Activated T-cell treated with anti-CD3 and anti-CD28 coated beads for 24 hours (primary cell): ENCODE results near the gene TMCO4.

Source experiments
- DNase-seq: peaks from one replicate; pipeline ENCODE4 v3.0.0-alpha.2; 2020; ENCODE audit warnings: low read depth

TMCO4 gene

DNA sequence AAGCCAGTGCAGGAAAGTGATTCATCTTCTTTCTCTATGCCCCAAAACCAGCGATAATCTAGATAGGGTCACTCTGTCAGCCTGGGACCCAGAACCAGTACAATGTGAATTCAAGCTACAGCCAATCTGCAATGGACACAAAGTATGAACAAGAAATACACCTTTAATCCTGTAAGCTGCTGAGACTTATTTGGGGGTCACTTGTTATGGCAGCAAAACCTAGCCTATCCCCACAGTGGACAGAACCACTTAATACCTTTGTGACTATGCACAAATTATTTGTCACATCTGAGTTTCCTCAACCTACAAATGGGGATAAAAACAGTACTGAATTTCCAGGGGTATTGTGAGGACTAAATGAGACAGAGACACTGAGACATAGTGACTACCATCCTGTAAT lies 50.0 kb downstream of the TMCO4 start:
- DNase-seq, result no peak

DNA sequence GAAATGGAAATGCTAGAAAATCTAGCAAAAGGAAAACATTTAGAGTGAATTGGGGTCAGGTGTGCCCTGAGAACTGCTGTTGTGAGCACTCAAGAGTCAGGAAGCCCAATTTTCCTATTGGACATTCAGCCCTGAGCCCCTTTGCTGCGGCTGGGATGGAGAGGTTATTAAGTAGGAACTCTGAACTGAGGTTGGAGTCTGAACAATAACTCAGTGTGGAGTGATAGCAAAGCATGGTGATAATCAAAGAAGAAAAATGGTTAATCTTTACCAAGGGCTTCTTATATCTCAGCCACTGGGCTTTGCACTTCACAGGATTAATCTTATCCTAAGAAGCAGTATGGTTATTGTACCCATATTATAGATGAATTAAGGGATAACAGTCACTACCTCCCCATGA lies 52.0 kb downstream of the TMCO4 start:
- no peak for DNase-seq

DNA sequence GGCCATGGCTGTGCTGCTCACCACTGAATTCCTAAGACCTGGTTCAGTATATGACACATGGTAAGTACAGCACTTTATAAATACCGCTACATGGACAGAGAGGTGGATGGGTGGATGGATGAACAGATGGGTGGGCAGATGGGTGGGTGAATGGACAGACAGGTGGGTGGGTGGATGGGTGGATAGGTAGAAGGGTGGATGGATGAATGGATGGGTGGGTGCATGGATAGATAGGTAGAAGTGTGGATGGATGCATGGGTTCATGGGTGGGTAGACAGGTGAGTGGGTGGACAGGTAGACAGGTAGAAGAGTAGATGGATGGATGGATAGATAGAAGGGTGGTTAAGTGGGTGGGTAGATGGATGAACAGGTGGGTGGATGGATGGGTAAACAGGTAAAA lies 54.8 kb downstream of the TMCO4 start:
- no peak for DNase-seq

DNA sequence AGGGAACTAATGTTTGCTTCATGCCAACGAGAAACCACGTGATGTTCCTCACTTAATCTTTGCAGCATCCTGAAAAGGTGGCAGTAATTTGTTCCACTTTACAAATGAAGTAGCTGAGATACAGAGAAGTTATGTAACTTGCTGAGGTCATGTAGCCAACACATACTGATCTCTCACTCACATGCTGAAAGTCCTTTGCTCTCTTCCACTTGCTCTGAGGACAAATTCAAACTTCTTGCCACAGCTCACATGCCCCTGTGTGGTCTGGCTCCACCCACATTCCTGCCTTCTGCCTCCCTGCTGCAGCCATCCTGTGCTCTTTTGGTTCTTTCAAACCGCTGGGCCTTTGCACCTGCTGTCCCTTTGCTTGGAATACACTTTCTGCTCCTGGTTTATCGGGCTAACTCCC lies 55.4 kb downstream of the TMCO4 start:
- DNase-seq, result no peak

DNA sequence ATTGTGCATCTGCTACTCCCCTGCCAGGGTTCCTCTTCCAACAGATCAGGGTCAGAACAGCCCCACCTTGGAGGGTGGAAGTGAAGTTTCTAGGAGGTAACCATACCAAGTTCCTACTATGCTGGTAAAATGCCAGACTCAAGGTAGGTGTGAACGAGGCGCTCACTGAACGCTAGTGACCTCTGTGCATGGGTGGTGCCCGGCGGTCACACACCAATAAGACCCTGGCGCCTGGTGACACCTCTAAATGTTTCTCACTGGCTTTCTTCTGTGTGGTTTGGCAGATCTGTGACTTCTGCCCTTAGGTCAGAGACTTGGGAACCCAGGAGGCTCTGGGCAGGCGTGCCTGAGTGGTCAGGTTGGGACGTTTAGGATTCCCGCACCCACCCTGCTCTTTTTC lies 55.9 kb downstream of the TMCO4 start:
- DNase-seq, result no peak

DNA sequence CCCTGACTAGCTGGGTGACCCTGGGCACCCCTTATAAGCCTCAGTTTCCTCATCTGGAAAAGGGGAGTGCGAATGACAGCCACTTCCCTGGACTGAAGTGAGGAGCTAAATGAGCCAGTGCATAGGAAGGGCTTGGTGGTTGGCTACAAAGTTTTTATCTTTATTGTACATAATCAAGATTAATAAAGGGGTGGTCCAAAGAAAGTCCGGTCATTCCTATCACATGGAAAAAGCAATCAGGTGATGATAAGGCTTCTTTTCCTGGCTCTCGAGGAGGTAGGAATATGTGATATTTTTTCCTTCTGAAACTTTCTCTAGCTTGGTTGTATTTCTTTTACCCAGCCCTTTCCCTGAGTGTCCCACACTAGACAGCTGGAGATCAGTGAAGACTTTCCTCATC lies 56.5 kb downstream of the TMCO4 start:
- DNase-seq, result no peak

GRCh38 chr1:19739628-19740027 lies 60.1 kb downstream of the TMCO4 start:
- no peak for DNase-seq

GRCh38 chr1:19738669-19739068 lies 61.0 kb downstream of the TMCO4 start:
- no peak for DNase-seq

DNA sequence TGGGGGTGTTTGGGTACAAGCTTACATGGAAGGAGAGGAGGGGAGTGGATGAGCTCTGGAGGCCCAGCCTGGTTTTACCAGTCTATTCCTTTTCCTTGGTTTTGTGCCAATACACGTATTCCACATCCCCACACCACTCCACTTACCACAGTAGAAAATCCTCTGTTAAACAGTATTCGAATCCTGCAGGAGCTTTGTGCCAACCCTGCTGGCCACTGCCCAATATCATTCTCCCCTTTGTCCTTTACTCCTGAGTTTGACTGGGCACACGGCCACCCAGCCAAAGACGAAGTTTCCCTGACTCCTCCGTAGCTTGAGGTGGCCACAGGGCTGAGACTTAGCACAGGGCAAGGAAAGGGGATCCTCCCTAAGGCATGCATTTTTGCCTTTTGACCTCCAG lies 61.6 kb downstream of the TMCO4 start:
- no peak for DNase-seq

DNA sequence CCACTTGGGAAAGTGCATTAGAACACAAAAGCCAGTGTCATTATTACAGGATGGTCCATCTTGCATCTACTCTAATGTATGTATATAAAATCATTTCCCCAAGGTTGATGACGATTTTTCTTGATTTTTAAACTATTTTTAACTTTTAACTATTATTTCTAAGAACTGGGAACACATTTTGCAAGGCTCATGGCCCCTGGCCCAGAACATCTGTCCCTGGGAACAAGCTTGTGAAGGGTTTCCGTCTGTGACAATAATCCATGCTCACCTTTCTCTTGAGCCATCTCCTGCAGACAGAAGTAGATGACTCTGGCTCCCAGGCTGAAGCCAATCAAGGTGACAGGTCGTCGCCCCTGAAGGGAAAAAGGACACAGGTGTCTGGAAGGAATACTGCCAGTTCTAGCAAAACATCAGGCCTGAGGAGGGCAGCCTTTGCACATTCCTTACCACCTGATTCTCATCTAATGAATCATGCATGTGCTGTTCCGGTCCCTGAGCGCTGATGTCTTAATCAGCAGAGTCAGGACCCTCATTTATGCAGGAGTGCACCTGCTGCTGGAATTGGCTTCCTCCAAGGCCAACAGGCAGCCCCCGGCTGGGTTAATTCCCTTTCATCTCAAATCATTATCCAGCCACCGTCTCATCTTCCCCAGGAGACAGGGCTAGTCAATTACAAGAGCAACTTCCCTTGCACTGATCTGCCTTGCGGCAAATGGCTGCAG lies 62.5 kb downstream of the TMCO4 start:
- no peak for DNase-seq

DNA sequence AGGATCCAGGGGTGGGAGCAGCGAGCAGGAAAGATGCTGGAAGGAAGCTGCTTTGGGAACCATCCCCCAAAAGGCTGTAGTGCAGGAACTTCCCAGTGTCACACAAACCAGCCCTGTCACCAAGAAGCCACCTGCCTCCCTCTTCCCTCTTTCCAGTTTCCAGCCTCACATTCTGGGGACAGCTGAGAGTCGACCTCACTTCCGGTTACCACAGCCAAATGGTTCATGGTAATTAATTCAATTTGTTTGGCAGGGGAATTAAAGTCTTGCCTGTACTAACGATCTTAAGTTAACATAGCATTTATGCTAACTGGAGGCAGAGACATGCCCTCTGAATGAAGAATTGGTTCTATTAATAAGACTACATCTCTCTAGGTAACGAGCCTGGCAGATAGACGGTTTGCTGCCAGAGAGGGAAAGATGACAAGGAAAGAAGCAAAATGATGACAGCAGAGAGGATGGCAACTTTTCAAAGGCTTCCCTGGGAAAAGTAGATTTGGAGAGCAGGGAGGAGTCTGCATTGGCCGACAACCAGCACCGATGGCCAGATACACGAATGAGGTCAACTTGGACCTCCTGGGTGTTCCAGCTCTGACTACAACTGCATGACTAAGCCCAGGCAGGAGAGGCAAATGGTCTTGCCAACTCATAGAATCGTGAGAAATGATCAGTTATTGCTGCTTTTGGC lies 64.1 kb downstream of the TMCO4 start:
- no peak for DNase-seq

DNA sequence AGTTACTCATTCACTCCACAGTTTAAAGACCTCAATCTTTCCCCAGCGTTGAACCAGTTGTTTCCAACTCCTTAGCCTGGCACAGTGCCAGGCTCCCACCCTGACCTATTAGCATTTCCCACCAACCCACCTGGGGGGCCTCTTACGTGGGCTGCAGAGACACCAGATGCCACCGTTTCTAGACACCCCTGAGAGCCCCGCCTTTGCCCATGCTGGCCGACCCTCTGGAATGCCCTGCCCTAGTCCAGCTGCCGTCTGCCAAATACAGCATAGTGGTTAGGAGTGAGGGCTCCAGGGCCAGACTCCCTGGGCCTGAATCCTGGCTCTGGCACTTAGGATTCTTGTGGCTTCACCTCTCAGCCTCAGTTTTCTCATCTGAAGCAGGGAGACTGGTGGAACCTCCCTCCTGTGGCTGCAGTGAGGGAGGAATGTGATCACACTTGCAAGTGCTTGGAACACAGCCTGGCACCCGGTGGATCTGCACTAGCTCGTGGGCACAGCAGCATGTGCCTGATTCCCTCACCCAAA lies 65.2 kb downstream of the TMCO4 start:
- DNase-seq, result no peak

DNA sequence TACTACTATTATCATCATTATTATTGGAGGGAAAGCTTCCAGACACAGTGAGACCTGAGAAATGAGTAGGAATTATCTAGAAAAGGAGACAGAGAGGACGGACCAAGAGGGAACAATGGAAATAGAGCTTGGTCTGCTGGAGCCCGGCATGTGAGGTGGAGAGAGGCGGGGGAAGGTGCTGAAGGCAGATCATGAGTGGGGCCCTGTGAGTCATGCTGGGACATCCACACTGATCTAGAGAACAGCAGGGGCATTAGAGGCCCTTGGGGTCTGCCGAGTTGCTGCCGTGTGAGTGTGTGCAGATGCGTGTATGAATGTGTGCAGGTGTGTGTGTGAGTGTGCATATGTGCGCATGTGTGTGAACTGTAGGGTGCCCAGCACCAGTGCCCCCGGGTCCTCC lies 65.7 kb downstream of the TMCO4 start:
- DNase-seq, result no peak

DNA sequence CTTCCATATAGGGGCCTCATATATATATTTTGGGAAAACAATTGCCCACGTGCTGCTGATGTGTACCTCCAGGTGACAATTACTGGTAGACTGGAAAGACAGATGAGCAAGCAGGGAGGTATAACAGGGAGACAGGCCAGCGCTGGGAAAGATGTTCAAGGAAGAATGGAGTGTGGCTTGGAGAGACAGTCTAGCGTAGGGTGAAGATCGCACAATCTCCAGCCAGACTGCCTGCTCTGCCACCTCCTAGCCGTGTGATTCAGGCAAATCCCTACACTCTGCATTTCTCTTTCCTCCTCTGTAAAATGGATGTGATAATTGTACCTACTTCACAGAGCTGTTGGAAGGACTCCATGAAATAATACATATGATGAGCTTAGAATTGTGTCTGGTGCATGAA lies 66.1 kb downstream of the TMCO4 start:
- no peak for DNase-seq

GRCh38 chr1:19731311-19731821 lies 68.3 kb downstream of the TMCO4 start:
- DNase-seq, result no peak

DNA sequence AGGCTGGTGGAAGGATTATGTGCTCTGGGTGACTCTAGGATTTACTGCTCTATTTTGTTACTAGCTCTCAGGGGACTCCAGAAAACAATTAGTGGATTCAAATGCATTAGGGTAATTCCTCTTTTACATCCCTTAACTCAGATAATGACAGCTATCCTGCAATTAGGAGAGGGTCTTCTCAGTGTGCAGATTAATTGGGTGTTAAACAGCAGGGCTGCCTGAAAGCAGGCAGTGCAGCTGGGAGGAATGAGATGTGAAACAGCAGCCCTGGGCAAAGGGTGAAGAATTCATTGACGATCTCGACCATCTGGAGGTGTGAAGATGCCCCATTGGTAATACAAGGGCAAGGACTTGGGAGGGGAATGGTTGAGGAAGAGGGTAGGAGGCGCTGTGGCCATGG lies 68.9 kb downstream of the TMCO4 start:
- DNase-seq, result no peak

- no peak for DNase-seq
These were observed 69.5 kb downstream of the TMCO4 start for GRCh38 chr1:19730232-19730631.

GRCh38 chr1:19728413-19729145 lies 71.1 kb downstream of the TMCO4 start:
- DNase-seq, result no peak

- DNase-seq, result no peak
These were observed 74.1 kb downstream of the TMCO4 start for GRCh38 chr1:19725606-19726005.

GRCh38 chr1:19723874-19724273 lies 75.8 kb downstream of the TMCO4 start:
- no peak for DNase-seq

DNA sequence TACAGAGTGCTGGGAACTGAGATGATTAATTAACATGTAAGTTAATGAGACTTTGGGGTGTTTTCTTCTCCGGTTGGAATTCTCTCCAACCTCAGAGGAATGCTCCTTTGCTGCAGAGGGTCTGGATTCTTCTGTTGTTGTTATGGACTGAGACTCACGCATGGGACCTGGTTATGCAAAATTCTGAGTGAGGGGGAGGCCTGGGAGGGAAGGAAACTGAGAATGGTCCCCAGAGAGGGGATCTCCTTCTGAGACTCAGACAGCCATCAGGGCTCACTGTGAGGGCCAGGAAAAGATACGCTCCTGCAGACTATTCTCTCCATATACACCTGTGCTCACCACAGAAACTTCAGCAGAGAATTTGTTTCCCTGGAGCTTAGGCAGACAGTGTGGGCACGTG lies 78.7 kb downstream of the TMCO4 start:
- no peak for DNase-seq

DNA sequence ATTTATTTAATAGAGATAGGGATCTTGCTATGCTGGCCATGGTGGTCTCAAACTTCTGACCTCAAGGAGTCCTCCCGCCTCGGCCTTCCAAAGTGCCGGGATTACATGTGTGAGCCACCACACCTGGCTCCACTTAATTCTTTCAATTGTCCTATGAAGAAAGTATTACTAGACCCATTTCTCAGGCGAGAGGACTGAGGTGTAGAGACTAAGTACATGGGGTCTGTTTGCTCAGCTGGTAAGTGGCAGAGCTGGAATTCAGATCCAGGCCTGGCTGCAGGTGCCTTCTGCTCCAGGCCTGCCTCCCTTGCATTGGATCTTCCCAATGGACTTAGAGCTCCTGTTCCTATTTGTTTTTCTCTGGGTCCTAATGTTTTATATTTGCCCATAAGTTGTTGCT lies 79.5 kb downstream of the TMCO4 start:
- no peak for DNase-seq

- no peak for DNase-seq
These were observed 82.2 kb downstream of the TMCO4 start for GRCh38 chr1:19717467-19717866.
